ENCODE results near the gene NDUFAF4. TPM values are rescaled to one million over a fixed set of nuclear protein-coding genes. Genes with fewer than 3 reads are reported as not detected.

NDUFAF4 gene
- total RNA-seq, 6 experiments from 2014 or later, result 30.2 to 41.5 (median 34.6) TPM

DNA sequence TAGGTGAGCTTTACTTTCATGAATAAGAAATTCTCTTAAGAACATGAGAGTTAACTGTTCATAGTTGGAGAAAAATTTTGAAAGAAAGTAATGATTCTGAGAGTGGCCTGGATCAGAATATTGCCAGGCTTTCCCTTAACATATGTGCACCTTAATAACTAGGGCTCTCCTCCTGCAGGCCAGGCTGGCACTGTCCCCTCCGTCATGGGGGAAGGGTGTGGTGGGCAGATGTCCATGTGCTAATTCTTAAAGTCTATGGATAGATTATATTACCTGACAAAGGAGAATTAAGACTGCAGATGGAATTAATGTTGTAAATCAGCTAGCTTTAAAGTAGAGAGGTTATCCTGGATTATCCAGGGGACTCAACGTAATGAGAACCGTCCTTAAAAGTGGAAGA lies 15.9 kb upstream of the NDUFAF4 start:
- no peak for DNase-seq
- Mint-ChIP-seq H3K9me3 (no peaks in the 10 kb centered on the region), H3K27me3 (ENCODE audit: insufficient read depth) (peaks cover 13% of the 10 kb centered on the region), H3K27ac (no peak overlapping the region), H3K4me1 (ENCODE audit: low read depth) (no peaks in the 10 kb centered on the region), H3K4me3 (no peak overlapping the region), H3K36me3 (ENCODE audit: low read depth) (no peaks in the 10 kb centered on the region)
- TF ChIP-seq, protein P1, sequence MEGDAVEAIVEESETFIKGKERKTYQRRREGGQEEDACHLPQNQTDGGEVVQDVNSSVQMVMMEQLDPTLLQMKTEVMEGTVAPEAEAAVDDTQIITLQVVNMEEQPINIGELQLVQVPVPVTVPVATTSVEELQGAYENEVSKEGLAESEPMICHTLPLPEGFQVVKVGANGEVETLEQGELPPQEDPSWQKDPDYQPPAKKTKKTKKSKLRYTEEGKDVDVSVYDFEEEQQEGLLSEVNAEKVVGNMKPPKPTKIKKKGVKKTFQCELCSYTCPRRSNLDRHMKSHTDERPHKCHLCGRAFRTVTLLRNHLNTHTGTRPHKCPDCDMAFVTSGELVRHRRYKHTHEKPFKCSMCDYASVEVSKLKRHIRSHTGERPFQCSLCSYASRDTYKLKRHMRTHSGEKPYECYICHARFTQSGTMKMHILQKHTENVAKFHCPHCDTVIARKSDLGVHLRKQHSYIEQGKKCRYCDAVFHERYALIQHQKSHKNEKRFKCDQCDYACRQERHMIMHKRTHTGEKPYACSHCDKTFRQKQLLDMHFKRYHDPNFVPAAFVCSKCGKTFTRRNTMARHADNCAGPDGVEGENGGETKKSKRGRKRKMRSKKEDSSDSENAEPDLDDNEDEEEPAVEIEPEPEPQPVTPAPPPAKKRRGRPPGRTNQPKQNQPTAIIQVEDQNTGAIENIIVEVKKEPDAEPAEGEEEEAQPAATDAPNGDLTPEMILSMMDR (IDR thresholded peaks at IDR 0.05), result no peak

DNA sequence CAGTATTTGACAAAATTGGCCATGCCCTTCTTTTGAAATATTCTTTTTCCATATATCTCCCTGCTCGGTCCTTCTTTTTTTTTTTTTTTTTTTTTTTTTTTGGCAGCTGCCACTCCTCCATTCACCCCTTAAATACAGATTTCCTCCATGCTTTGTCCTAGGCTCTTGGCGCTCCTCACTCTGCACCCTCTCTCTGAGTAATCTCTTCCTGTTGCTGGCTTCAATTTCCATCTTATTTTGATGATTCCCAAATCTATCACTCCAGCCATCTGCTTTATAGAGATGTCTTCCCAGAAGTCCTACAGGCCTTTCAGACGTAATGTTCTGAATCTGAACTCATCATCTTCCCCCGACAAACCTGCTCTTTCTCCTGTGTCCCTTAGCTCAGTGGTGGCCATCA lies 14.1 kb upstream of the NDUFAF4 start:
- no peaks in the 10 kb centered on the region for H3K9me3 Mint-ChIP-seq
- DNase-seq, result no peak
- H3K27me3 Mint-ChIP-seq (ENCODE audit: insufficient read depth), result peaks cover 13% of the 10 kb centered on the region
- no peak overlapping the region for H3K4me3 Mint-ChIP-seq
- TF ChIP-seq, protein P1 (IDR thresholded peaks at IDR 0.05), result no peak
- H3K27ac Mint-ChIP-seq, result no peak overlapping the region
- H3K36me3 Mint-ChIP-seq (ENCODE audit: low read depth), result no peaks in the 10 kb centered on the region
- peaks cover 8% of the 10 kb centered on the region for H3K4me1 Mint-ChIP-seq (ENCODE audit: low read depth)

DNA sequence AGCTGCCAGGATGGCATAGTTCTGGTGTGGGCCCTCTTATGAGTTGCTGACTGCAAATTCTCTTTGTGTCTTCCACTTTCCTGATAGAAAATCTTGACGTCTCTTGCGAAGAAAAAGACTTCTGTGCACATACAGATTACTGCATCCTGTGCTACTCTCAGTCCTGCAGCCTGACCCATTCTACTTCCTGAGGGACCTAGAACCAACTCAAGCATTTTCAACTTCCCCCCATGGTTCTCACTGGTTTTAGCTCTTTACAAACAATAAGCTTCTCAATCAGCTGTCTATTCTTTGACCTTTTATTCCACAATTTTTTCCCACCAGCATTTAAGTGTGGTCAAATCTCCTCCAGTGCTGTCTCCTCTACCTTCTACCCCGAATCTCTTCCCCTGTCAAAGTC lies 13.5 kb upstream of the NDUFAF4 start:
- DNase-seq, result no peak
- Mint-ChIP-seq H3K27ac (no peak overlapping the region), H3K27me3 (ENCODE audit: insufficient read depth) (peaks cover 14% of the 10 kb centered on the region), H3K36me3 (ENCODE audit: low read depth) (no peaks in the 10 kb centered on the region), H3K4me1 (ENCODE audit: low read depth) (peaks cover 8% of the 10 kb centered on the region), H3K4me3 (no peak overlapping the region), H3K9me3 (no peaks in the 10 kb centered on the region)
- TF ChIP-seq, protein P1 (IDR thresholded peaks at IDR 0.05), result no peak

DNA sequence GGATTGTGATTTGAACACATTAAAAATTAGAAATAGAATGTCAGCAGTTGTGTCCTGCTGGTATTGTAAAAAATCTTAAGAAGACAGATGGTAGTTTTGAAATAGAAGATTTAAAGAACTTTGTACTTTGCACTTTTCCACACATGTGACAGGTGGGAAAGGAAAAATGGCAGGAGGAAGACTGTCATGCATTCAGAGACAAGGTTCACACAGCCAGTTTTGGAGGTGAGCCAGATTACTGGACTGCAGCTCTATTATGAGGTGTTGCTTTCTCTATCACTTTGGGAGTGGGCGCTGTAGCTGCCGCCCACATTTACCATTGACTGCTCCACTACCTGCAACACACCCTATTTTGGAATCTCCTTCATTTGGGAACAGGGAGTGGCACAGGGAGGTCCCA lies 12.1 kb upstream of the NDUFAF4 start:
- Mint-ChIP-seq H3K9me3 (no peaks in the 10 kb centered on the region), H3K27ac (no peak overlapping the region), H3K4me1 (ENCODE audit: low read depth) (peaks cover 8% of the 10 kb centered on the region), H3K27me3 (ENCODE audit: insufficient read depth) (peaks cover 19% of the 10 kb centered on the region), H3K36me3 (ENCODE audit: low read depth) (no peaks in the 10 kb centered on the region), H3K4me3 (no peak overlapping the region)
- DNase-seq, result no peak
- TF ChIP-seq, protein P1 (IDR thresholded peaks at IDR 0.05), result no peak

DNA sequence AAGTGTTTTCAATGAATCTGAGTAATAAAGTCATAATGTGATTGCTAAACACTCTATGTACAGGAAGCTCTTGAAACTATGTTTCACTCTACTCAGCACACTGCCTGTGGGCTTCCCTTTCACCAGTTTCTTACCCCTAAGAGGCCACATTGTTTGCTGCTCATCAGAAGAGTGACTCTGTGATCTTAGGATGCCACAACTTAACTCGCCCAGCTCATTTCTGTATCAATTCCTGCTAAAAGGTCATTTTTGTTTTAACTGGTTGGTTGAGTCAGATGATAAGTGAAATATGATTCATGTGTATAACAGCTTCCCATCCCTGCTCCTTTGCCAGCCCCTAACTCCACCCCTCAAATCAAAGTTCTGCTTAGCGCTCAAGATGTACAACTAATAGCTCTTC lies 9.8 kb upstream of the NDUFAF4 start:
- Mint-ChIP-seq H3K4me1 (ENCODE audit: low read depth) (peaks cover 8% of the 10 kb centered on the region), H3K9me3 (no peaks in the 10 kb centered on the region), H3K27ac (no peak overlapping the region), H3K4me3 (no peak overlapping the region), H3K27me3 (ENCODE audit: insufficient read depth) (peaks cover 18% of the 10 kb centered on the region), H3K36me3 (ENCODE audit: low read depth) (no peaks in the 10 kb centered on the region)
- TF ChIP-seq, protein P1 (IDR thresholded peaks at IDR 0.05), result no peak
- DNase-seq, result peak; percentile 13

DNA sequence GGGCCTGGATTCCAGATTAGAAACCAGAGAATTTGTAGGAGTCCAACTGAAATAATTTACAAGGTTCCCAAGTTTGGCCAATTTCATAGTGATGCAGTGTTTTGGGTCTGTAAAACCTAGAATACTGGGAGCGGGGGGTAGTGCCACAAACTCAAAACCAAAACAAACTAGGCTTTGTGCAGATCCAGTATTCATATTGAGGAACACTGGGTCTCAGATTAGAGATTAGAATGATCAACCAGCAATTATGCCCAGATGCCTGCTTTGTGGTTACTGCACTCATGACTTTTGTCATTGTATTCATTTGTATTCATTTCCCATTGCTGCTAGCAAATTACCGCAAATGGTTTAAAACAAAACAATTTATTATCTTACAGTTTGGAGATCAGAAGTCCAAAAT lies 3.2 kb upstream of the NDUFAF4 start:
- DNase-seq, result no peak
- no peaks in the 10 kb centered on the region for H3K9me3 Mint-ChIP-seq
- H3K4me1 Mint-ChIP-seq (ENCODE audit: low read depth), result peaks cover 24% of the 10 kb centered on the region
- TF ChIP-seq, protein P1 (IDR thresholded peaks at IDR 0.05), result no peak
- peaks cover 2% of the 10 kb centered on the region for H3K36me3 Mint-ChIP-seq (ENCODE audit: low read depth)
- no peak overlapping the region for H3K27ac Mint-ChIP-seq
- peaks cover 7% of the 10 kb centered on the region for H3K27me3 Mint-ChIP-seq (ENCODE audit: insufficient read depth)
- no peak overlapping the region for H3K4me3 Mint-ChIP-seq
